Stimulated activated CD4-positive, alpha-beta T cell treated with anti-CD3 and anti-CD28 coated beads, Interleukin-12 subunit alpha, Interleukin-12 subunit beta, amount 100 ng/mL, for 48 hours (primary cell): ENCODE measurements around the gene CUL1.
A peak's percentile ranks its signal among the peaks of the same experiment; 100 is the strongest.

Experiments
- DNase-seq, 3 donors: peaks; one replicate each; pipeline ENCODE4 v3.0.0-alpha.2; 2020; ENCODE audit warnings: low read depth in 2 of 3, low spot score in 1 of 3

The CUL1 gene

GRCh38 chr7:148754912-148755311, 56.2 kb downstream of the CUL1 start:
- no peak for DNase-seq

GRCh38 chr7:148761499-148762278, 63.0 kb downstream of the CUL1 start:
- no peak for DNase-seq

- no peak for DNase-seq
Measured at GRCh38 chr7:148763622-148764021, 64.9 kb downstream of the CUL1 start.

- no peak for DNase-seq
Measured at GRCh38 chr7:148770004-148770403, 71.3 kb downstream of the CUL1 start.

- DNase-seq, result peak; percentile 8 to 13 (median 13)
Measured at GRCh38 chr7:148772297-148773089, 73.8 kb downstream of the CUL1 start.

- DNase-seq, result peak in 1 of 3 donors; percentile 12
Measured at GRCh38 chr7:148773334-148773733, 74.6 kb downstream of the CUL1 start.

- DNase-seq, result no peak
Measured at GRCh38 chr7:148774471-148774870, 75.8 kb downstream of the CUL1 start.

GRCh38 chr7:148782757-148783456, 84.2 kb downstream of the CUL1 start:
- DNase-seq, result no peak

GRCh38 chr7:148783801-148784527, 85.3 kb downstream of the CUL1 start:
- DNase-seq, result no peak

- DNase-seq, result no peak
Measured at GRCh38 chr7:148787571-148788295, 89.0 kb downstream of the CUL1 start.

- no peak for DNase-seq
Measured at GRCh38 chr7:148789220-148789619, 90.5 kb downstream of the CUL1 start.

- no peak for DNase-seq
Measured at GRCh38 chr7:148790131-148790726, 91.5 kb downstream of the CUL1 start.

GRCh38 chr7:148790850-148791249, 92.1 kb downstream of the CUL1 start:
- DNase-seq, result no peak

- DNase-seq, result no peak
Measured at GRCh38 chr7:148791546-148791945, 92.8 kb downstream of the CUL1 start.

- no peak for DNase-seq
Measured at GRCh38 chr7:148793590-148793989, 94.9 kb downstream of the CUL1 start.

- no peak for DNase-seq
Measured at GRCh38 chr7:148794476-148794875, 95.8 kb downstream of the CUL1 start.

- DNase-seq, result no peak
Measured at GRCh38 chr7:148796841-148797240, 98.1 kb downstream of the CUL1 start.

- DNase-seq, result no peak
Measured at GRCh38 chr7:148799893-148800555, 101.3 kb downstream of the CUL1 start.

- DNase-seq, result no peak
Measured at GRCh38 chr7:148800677-148801076, 102.0 kb downstream of the CUL1 start.

GRCh38 chr7:148802101-148802493, 103.4 kb downstream of the CUL1 start:
- DNase-seq, result no peak
